HepG2 (cell line): ENCODE results near the gene SPG7. TPM values are rescaled to one million over a fixed set of nuclear protein-coding genes. Genes with fewer than 3 reads are reported as not detected.

Source experiments
- ATAC-seq: fragments of 200-7000 bp; cut with Tn5 transposase; 3 replicates; pipeline ENCODE4 v1.9.1; 2020; ENCODE audit warnings: mild to moderate bottlenecking, moderate library complexity
- BruUV-seq: library from RNA; stranded (reverse); fragments of 400-500 nt; replicated peaks from 2 replicates; lab custom pipeline; 2021; lab: Mats Ljungman, UMichigan
- CTCF ChIA-PET: fragments of 300-600 bp; formaldehyde crosslinking; extraction: SDS; loops from one replicate; lab custom pipeline; 2021; ENCODE audit warnings: low total read pairs, inconsistent platforms, low intra/inter-chr PET ratio; lab: Yijun Ruan, JAX
- POLR2A ChIA-PET: fragments of 350-600 bp; sonication (Branson Sonifier 250); formaldehyde crosslinking; loops from one replicate; lab custom pipeline; 2020; ENCODE audit warnings: antibody characterized with exemption, inconsistent platforms; lab: Yijun Ruan, JAX
- DNase-seq: peaks from one replicate; pipeline ENCODE4 v3.0.0-alpha.2; 2015; ENCODE audit warnings: low spot score
- FAIRE-seq: peaks from 3 replicates; lab custom pipeline; 2011; peaks lifted over from hg19 to GRCh38; lab: Jason Lieb, UNC
- H2AFZ ChIP-seq: one replicate; pipeline ENCODE4 v1.6.1; 2011; ENCODE audit warnings: low read length, inconsistent platforms
- H3K27ac ChIP-seq: fragments of 300-600 bp; 3 replicates; pipeline ENCODE4 v1.8.0; 2011; ENCODE audit warnings: mixed run types, mild to moderate bottlenecking, mixed read lengths, low read length, inconsistent platforms; ENCODE audit not compliant: insufficient read depth; ENCODE audit errors: extremely low read length
- H3K27me3 ChIP-seq, 2 experiments: fragments of 200-600 bp in 1 of 2; 2 replicates in 1 of 2; 3 replicates in 1 of 2; pipeline versions ENCODE4 v1.6.0 to v1.8.0; 2011; ENCODE audit warnings: low read length in 2 of 2, mild to moderate bottlenecking in 2 of 2, moderate library complexity in 2 of 2, inconsistent platforms in 1 of 2; ENCODE audit not compliant: insufficient read depth in 2 of 2, control insufficient read depth in 1 of 2
- H3K36me3 ChIP-seq, 2 experiments: fragments of 200-600 bp in 1 of 2; replicated peaks in 1 of 2; 2 replicates in 1 of 2; 3 replicates in 1 of 2; pipeline versions ENCODE4 v1.5.1 to v1.8.0; 2011; ENCODE audit warnings: low read length in 2 of 2, inconsistent platforms in 1 of 2; ENCODE audit not compliant: insufficient read depth in 2 of 2, control insufficient read depth in 1 of 2
- H3K4me1 ChIP-seq: 2 replicates; pipeline ENCODE4 v1.5.1; 2012; ENCODE audit warnings: low read length, inconsistent platforms; ENCODE audit not compliant: insufficient read depth
- H3K4me2 ChIP-seq: 2 replicates; pipeline ENCODE4 v1.6.0; 2011; ENCODE audit warnings: low read depth, low read length, inconsistent platforms
- H3K4me3 ChIP-seq, 3 experiments: fragments of 200-600 bp in 1 of 3; sonication (generic), shearing (Covaris generic) in 1 of 3; replicated peaks in 1 of 3; 2 replicates each; pipeline ENCODE4 v1.5.1; 2011 to 2016; ENCODE audit warnings: low read length in 3 of 3, inconsistent platforms in 2 of 3, low read depth in 2 of 3, mild to moderate bottlenecking in 2 of 3, control low read depth in 1 of 3, mixed read lengths in 1 of 3; ENCODE audit not compliant: insufficient read depth in 1 of 3
- H3K79me2 ChIP-seq: one replicate; pipeline ENCODE4 v1.6.1; 2011; ENCODE audit warnings: low read length, inconsistent platforms; ENCODE audit not compliant: insufficient read depth
- H3K9ac ChIP-seq: 2 replicates; pipeline ENCODE4 v1.6.0; 2011; ENCODE audit warnings: mild to moderate bottlenecking, low read depth, low read length, inconsistent platforms; ENCODE audit not compliant: insufficient read depth
- H3K9me3 ChIP-seq: 2 replicates; pipeline ENCODE4 v1.5.1; 2012; ENCODE audit warnings: mild to moderate bottlenecking, low read length
- H4K20me1 ChIP-seq: 2 replicates; pipeline ENCODE4 v1.6.0; 2011; ENCODE audit warnings: inconsistent platforms, mild to moderate bottlenecking, low read length, moderate library complexity; ENCODE audit not compliant: insufficient read depth
- ARHGAP35 ChIP-seq: sonication (generic); formaldehyde crosslinking; IDR thresholded peaks from 2 replicates; pipeline ENCODE4 v1.9.0; 2022; ENCODE audit warnings: mild to moderate bottlenecking, inconsistent platforms, moderate library complexity, missing genetic modification reagents, borderline replicate concordance
- ERF ChIP-seq: IDR thresholded peaks from 2 replicates; pipeline ENCODE4 v1.6.1; 2018; ENCODE audit warnings: missing biosample characterization, missing genetic modification reagents
- FOXO1 ChIP-seq: sonication (generic); formaldehyde crosslinking; IDR thresholded peaks from 2 replicates; pipeline ENCODE4 v1.4.0; 2020; ENCODE audit warnings: missing genetic modification reagents
- THAP9 ChIP-seq: sonication (generic); formaldehyde crosslinking; IDR thresholded peaks from 2 replicates; pipeline ENCODE4; 2020; ENCODE audit warnings: missing genetic modification reagents, mild to moderate bottlenecking, borderline replicate concordance
- TMF1 ChIP-seq: sonication (generic); formaldehyde crosslinking; IDR thresholded peaks from 2 replicates; pipeline ENCODE4 v1.8.1; 2022; ENCODE audit warnings: low read depth, missing genetic modification reagents
- ZBTB34 ChIP-seq: sonication (generic); formaldehyde crosslinking; IDR thresholded peaks from 2 replicates; pipeline ENCODE4 v1.8.0; 2022; ENCODE audit warnings: mild to moderate bottlenecking, missing genetic modification reagents
- ZNF354B ChIP-seq: sonication (generic); formaldehyde crosslinking; IDR thresholded peaks from 2 replicates; pipeline ENCODE4 v1.8.0; 2022; ENCODE audit warnings: mild to moderate bottlenecking, missing genetic modification reagents
- ZNF414 ChIP-seq: sonication (generic); formaldehyde crosslinking; IDR thresholded peaks from 2 replicates; pipeline ENCODE4 v1.5.0; 2020; ENCODE audit warnings: missing genetic modification reagents
- WGBS: methylation state at CpG from one replicate; pipeline ENCODE4 v1.1.6; 2017; ENCODE audit warnings: low lambda C conversion rate; 5-methylcytosine and 5-hydroxymethylcytosine counted together
- in situ Hi-C: cut with HindIII; loops from 2 replicates; pipeline ENCODE4 v1.10.0; 2017; ENCODE audit warnings: low pct_unique_long_range_greater_than_20kb; ENCODE audit not compliant: extremely low pct_ligation_motif_present
- intact Hi-C: fragments of 100-400 bp; cut with micrococcal nuclease; formaldehyde crosslinking; loops from one replicate; pipeline ENCODE4 v1.10.0; 2022; ENCODE audit not compliant: unreplicated experiment
- polyA plus RNA-seq, 8 experiments: library from polyadenylated mRNA; depleted of rRNA in 3 of 8; stranded (reverse) in 7 of 8; unstranded in 1 of 8; fragments of >200 nt; fragmentation: Illumina TruSeq in 4 of 8; extraction: Trizol in 4 of 8; gene quantifications; 2 replicates each; pipeline versions ENCODE4 v1.2.1 to v1.2.3, GENCODE V29; 2011 to 2016; ENCODE audit warnings: low read depth in 4 of 8, missing spikeins in 1 of 8, mixed read lengths in 1 of 8; ENCODE audit not compliant: insufficient read depth in 1 of 8
- total RNA-seq, 5 experiments: library from RNA; depleted of rRNA; stranded (reverse); fragments of >200 nt; fragmentation: Illumina TruSeq; extraction: Trizol; gene quantifications; 2 replicates each; pipeline ENCODE4 v1.2.3, GENCODE V29; 2016; ENCODE audit warnings: low read depth in 1 of 5
- TF ChIP-seq, protein P1 (sequence below): sonication (generic); formaldehyde crosslinking; IDR thresholded peaks from 2 replicates; pipeline ENCODE4 v1.8.1; 2023; ENCODE audit warnings: mild to moderate bottlenecking, missing genetic modification reagents
- TF ChIP-seq, protein P2 (sequence below): fragments of 450-650 bp; IDR thresholded peaks from 2 replicates; pipeline ENCODE4 v1.6.1; 2017; ENCODE audit warnings: mild to moderate bottlenecking

The SPG7 gene
- total and polyA plus RNA-seq, 2 of the 13 experiments (the other 11 are each of a cell fraction or from before 2014, with no cell fraction given) = 66.0 to 136 TPM

- peak; percentile 80; the same call in 1 of the 2 replicates for TF ChIP-seq ZBTB34 (CRISPR knock-in tag)
- no peak for TF ChIP-seq ARHGAP35 (CRISPR knock-in tag)
- TF ChIP-seq, protein P1, sequence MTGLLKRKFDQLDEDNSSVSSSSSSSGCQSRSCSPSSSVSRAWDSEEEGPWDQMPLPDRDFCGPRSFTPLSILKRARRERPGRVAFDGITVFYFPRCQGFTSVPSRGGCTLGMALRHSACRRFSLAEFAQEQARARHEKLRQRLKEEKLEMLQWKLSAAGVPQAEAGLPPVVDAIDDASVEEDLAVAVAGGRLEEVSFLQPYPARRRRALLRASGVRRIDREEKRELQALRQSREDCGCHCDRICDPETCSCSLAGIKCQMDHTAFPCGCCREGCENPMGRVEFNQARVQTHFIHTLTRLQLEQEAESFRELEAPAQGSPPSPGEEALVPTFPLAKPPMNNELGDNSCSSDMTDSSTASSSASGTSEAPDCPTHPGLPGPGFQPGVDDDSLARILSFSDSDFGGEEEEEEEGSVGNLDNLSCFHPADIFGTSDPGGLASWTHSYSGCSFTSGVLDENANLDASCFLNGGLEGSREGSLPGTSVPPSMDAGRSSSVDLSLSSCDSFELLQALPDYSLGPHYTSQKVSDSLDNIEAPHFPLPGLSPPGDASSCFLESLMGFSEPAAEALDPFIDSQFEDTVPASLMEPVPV (CRISPR knock-in tag) = 0 out of 2 replicates have a peak, but pooled peaks have one; percentile 42
- TF ChIP-seq ZNF354B = peak; percentile 91
- TF ChIP-seq ZNF414 (CRISPR knock-in tag) = 0 out of 2 replicates have a peak, but pooled peaks have one; percentile 49
- no peak for TF ChIP-seq ERF (CRISPR knock-in tag)
- TF ChIP-seq FOXO1 (CRISPR knock-in tag) = peak; percentile 11; the same call in 1 of the 2 replicates
Measured at GRCh38 chr16:89507214-89507833, 879 bp upstream of the SPG7 start (continued).

- CTCF ChIA-PET = no interaction called here
- TF ChIP-seq TMF1 (CRISPR knock-in tag) (no peak), THAP9 (CRISPR knock-in tag) (no peak)
- TF ChIP-seq, protein P2, sequence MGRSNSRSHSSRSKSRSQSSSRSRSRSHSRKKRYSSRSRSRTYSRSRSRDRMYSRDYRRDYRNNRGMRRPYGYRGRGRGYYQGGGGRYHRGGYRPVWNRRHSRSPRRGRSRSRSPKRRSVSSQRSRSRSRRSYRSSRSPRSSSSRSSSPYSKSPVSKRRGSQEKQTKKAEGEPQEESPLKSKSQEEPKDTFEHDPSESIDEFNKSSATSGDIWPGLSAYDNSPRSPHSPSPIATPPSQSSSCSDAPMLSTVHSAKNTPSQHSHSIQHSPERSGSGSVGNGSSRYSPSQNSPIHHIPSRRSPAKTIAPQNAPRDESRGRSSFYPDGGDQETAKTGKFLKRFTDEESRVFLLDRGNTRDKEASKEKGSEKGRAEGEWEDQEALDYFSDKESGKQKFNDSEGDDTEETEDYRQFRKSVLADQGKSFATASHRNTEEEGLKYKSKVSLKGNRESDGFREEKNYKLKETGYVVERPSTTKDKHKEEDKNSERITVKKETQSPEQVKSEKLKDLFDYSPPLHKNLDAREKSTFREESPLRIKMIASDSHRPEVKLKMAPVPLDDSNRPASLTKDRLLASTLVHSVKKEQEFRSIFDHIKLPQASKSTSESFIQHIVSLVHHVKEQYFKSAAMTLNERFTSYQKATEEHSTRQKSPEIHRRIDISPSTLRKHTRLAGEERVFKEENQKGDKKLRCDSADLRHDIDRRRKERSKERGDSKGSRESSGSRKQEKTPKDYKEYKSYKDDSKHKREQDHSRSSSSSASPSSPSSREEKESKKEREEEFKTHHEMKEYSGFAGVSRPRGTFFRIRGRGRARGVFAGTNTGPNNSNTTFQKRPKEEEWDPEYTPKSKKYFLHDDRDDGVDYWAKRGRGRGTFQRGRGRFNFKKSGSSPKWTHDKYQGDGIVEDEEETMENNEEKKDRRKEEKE = no peak
Measured at GRCh38 chr16:89510526-89510925, 2.3 kb downstream of the SPG7 start.

More at GRCh38 chr16:89510526-89510925, 2.3 kb downstream of the SPG7 start:
- POLR2A ChIA-PET = interaction anchor here (1.9 kb wide), 1 partner anchor 22 kb away, joined by 4 read pairs; no protein-coding TSS in a partner anchor
- H3K79me2 ChIP-seq = peaks cover 47% of the 10 kb centered on the region
- no peak overlapping the region for H3K4me3 ChIP-seq
- in situ Hi-C loops (no loop called here), intact Hi-C loops (no loop called here)
- H3K27me3 ChIP-seq = no peaks in the 10 kb centered on the region; a peak in 1 of 5 replicates
- H3K27ac ChIP-seq = no peak overlapping the region
- peaks cover 18 to 36% of the 10 kb centered on the region in 2 experiments for H3K36me3 ChIP-seq
- H3K9ac ChIP-seq = peak overlapping the region; percentile 24; the same call in 1 of the 2 replicates
- no peak for ATAC-seq
- no peaks in the 10 kb centered on the region for H3K9me3 ChIP-seq
- 92% methylated on average over 9 of the region's 9 CpGs for WGBS
- DNase-seq = no peak
- peaks cover 36% of the 10 kb centered on the region for H3K4me1 ChIP-seq
- no peak overlapping the region for H2AFZ ChIP-seq
- no peak for FAIRE-seq
- H3K4me2 ChIP-seq = no peak overlapping the region
- peaks cover 12% of the 10 kb centered on the region for H4K20me1 ChIP-seq
- BruUV-seq = no TSS peak
